GM21447 (cell line): ENCODE results near the gene PCDHGB1.
"Not testable (repeated sequence)": the region's sequence is repeated elsewhere in the genome, so short reads cannot be mapped to it uniquely, and the experiment has no call there.

Experiments
- ATAC-seq: cut with Tn5 transposase; IDR thresholded peaks from one replicate; pipeline ENCODE4 v1.9.1; 2021; ENCODE audit not compliant: unreplicated experiment

PCDHGB1 gene

DNA sequence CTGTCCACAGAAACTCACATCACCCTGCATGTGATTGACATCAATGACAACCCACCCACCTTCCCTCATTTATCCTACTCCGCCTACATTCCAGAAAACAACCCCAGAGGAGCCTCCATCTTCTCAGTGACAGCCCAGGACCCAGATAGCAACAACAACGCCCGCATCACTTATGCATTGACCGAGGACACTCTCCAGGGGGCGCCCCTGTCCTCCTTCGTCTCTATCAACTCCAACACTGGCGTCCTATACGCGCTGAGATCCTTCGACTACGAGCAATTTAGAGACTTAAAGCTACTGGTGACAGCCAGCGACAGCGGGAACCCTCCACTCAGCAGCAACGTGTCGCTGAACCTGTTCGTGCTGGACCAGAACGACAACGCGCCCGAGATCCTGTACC, 4.6 kb upstream of the PCDHGB1 start:
- no peak for ATAC-seq

- ATAC-seq = not testable (repeated sequence)
These were observed 3.9 kb upstream of the PCDHGB1 start for GRCh38 chr5:141346017-141346416.

- no peak for ATAC-seq
These were observed 1.7 kb downstream of the PCDHGB1 start for GRCh38 chr5:141351591-141351990.

GRCh38 chr5:141354900-141355469, 5.1 kb downstream of the PCDHGB1 start, which contains the start of gene PCDHGA4:
PCDHGA4 (plus strand) TSS chr5:141355021; CDS start chr5:141355108, 87 bp downstream.
- ATAC-seq = no peak

DNA sequence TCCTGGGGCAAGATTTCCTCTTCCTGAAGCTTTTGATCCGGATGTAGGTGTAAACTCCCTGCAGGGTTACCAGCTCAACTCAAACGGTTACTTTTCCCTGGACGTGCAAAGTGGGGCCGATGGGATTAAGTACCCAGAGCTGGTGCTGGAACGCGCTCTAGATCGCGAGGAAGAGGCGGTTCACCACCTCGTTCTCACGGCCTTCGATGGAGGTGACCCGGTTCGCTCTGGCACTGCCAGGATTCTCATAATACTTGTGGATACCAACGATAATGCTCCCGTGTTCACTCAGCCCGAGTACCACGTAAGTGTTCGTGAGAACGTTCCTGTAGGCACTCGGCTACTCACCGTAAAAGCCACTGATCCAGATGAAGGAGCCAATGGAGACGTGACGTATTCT, 5.7 kb downstream of the PCDHGB1 start:
- ATAC-seq = no peak

DNA sequence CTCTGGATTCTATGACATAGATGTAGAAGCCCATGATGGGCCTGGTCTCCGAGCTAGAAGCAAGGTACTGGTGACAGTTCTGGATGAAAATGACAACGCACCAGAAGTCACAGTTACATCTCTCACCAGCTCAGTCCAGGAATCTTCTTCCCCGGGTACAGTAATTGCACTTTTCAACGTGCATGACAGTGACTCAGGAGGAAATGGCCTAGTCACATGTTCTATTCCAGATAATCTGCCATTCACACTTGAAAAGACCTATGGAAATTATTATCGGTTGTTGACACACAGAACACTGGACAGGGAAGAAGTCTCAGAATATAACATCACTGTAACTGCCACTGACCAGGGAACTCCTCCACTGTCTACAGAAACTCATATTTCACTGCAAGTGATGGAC, 6.2 kb downstream of the PCDHGB1 start:
- ATAC-seq = no peak

GRCh38 chr5:141356950-141357349, 7.1 kb downstream of the PCDHGB1 start:
- no peak for ATAC-seq

GRCh38 chr5:141359790-141360426, 10.0 kb downstream of the PCDHGB1 start, which contains the start of gene PCDHGB2:
PCDHGB2 (plus strand) TSS chr5:141359994; CDS start chr5:141360136, 142 bp downstream.
- ATAC-seq = no peak

GRCh38 chr5:141360685-141361084, 10.8 kb downstream of the PCDHGB1 start:
- no peak for ATAC-seq

GRCh38 chr5:141362719-141363118, 12.8 kb downstream of the PCDHGB1 start:
- no peak for ATAC-seq

DNA sequence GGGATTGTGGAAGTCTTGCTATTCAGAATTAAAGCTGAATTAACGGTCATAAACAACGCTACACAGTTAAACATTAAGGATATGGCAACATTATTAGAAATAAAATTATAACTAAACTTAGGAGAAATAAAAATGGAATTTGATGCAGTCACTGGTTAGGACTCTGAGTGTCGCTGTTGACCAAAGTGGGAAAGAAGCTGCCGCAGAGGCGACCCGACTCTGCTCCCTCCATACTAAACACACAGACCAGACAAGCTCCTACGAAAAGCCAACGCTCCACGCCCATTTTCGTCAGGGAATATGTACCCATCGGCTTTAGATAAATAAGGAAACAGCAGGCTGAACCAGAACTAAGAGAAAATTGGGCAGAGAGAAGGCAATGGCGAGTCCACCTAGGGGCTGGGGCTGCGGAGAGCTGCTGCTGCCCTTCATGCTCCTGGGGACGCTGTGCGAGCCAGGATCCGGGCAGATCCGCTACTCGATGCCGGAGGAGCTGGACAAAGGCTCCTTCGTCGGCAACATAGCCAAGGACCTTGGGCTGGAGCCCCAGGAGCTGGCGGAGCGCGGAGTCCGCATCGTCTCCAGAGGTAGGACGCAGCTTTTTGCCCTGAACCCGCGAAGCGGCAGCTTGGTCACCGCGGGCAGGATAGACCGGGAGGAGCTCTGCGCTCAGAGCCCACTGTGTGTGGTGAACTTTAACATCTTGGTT, 14.2 kb downstream of the PCDHGB1 start, which contains the start of gene PCDHGA5:
Gene PCDHGA5, plus strand, starts transcription at position 211 of the 709 bp plus-strand sequence. Its CDS starts 169 bp downstream, at position 380.
- ATAC-seq = no peak

- no peak for ATAC-seq
These were observed 16.4 kb downstream of the PCDHGB1 start for GRCh38 chr5:141366016-141366896.

- no peak for ATAC-seq
These were observed 20.3 kb downstream of the PCDHGB1 start, which contains the start of gene PCDHGB3 for GRCh38 chr5:141369994-141370848. PCDHGB3 (plus strand) TSS chr5:141370242; CDS start chr5:141370395, 153 bp downstream.

DNA sequence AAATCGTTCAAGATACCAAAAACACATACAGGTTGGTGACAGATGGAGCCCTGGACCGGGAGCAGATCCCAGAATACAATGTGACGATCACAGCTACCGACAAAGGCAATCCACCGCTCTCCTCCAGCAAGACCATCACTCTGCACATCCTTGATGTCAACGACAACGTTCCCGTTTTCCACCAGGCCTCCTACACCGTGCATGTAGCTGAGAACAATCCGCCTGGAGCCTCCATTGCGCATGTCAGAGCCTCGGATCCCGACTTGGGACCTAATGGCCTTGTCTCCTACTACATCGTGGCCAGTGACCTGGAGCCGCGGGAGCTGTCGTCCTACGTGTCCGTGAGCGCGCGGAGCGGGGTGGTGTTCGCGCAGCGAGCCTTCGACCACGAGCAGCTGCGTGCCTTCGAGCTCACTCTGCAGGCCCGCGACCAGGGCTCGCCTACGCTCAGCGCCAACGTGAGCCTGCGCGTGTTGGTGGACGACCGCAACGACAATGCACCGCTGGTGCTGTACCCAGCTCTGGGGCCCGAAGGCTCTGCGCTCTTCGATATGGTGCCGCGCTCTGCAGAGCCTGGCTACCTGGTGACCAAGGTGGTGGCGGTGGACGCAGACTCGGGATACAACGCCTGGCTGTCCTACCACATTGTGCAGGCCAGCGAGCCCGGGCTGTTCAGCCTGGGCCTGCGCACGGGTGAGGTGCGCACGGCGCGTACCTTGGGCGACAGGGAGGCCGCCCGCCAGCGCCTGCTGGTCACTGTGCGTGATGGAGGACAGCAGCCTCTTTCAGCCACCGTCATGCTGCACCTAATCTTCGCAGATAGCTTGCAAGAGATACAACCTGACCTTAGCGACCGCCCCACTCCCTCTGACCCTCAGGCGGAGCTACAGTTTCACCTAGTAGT, 21.9 kb downstream of the PCDHGB1 start:
- no peak for ATAC-seq

DNA sequence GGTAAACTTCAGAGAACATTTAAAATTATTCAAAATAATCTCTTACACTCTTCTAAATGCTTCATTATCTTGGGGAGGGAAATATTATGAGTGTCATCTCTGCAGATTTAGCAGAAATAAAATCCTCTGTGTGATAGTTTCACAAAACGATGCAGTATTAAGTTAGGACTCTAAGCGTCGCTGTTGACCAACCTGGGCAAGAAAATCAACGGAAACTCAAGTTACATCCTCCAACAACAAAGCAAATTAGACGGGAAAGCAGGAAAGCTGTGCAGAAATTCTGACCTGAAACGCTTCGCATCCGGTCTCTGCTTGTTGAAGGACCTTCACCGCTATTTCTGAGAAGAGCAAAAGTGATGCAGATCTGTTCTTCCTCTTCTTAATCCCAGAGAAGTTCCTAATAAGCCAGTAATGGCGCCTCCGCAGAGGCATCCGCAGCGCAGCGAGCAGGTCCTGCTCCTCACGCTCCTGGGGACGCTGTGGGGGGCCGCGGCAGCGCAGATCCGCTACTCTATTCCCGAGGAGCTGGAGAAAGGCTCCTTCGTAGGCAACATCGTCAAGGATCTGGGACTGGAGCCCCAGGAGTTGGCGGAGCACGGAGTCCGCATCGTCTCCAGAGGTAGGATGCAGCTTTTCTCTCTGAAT, 23.9 kb downstream of the PCDHGB1 start, which contains the start of gene PCDHGA6:
Gene PCDHGA6, plus strand, starts transcription at position 219 of the 645 bp plus-strand sequence. Its CDS starts 193 bp downstream, at position 412.
- ATAC-seq = no peak

DNA sequence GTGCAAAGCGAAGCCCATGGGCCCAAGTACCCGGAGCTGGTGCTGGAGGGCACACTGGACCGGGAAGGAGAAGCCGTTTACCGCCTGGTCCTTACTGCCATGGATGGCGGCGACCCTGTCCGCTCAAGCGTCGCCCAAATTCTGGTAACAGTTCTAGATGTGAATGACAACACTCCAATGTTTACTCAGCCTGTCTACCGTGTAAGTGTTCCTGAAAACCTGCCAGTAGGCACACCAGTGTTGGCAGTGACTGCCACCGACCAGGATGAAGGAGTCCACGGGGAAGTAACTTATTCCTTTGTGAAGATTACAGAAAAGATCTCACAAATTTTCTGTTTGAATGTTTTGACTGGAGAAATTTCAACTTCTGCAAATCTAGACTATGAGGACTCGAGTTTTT, 24.7 kb downstream of the PCDHGB1 start:
- no peak for ATAC-seq

- ATAC-seq = not testable (repeated sequence)
These were observed 25.7 kb downstream of the PCDHGB1 start for GRCh38 chr5:141375444-141376155.
